CD4-positive, alpha-beta T cell treated with Interleukin-2 at 100 ng/mL for 4 hours (primary cell): ENCODE results near the gene FBXL16.

Experiments used
- DNase-seq: peaks from one replicate; pipeline ENCODE4 v3.0.0-alpha.2; 2020; ENCODE audit warnings: low spot score

FBXL16 gene

GRCh38 chr16:734981-735881 is 29.6 kb upstream of the FBXL16 start:
- DNase-seq = no peak

DNA sequence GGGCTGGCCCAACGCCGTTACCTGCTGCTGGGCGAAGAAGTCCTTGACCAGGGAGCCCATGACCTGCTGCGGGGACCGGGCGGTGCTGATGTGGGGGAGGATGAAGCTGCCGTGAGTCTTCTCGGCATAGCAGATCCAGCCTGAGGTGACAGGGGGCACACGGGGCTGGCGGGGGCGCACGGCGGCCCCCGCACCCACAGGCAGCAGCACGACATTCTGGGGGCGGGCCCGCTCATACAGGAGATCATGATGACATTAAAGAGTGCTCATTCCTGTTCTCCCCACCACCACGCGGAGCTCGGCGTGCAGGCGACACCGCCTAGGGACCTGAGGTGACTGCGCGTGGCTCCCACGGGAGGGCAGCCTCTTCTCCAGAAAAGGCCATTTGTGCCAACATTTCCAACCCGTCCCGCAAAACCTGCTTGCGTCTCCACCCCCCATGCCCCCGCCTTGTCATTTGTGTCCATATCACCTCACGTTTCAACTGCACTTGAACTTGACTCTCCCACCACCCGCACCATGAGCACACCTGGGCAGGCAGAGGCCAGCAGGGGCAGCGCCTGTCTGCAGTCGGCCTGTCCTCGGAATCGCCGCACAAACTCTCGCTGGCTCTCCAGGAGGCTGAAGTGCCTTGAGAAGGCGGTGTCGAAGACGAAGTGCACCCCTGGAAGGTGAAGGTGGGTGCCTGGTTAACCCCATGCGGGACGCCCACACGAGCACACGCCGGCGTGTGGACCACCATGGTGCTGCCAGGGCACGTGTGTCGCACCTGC is 28.8 kb upstream of the FBXL16 start:
- DNase-seq = no peak

DNA sequence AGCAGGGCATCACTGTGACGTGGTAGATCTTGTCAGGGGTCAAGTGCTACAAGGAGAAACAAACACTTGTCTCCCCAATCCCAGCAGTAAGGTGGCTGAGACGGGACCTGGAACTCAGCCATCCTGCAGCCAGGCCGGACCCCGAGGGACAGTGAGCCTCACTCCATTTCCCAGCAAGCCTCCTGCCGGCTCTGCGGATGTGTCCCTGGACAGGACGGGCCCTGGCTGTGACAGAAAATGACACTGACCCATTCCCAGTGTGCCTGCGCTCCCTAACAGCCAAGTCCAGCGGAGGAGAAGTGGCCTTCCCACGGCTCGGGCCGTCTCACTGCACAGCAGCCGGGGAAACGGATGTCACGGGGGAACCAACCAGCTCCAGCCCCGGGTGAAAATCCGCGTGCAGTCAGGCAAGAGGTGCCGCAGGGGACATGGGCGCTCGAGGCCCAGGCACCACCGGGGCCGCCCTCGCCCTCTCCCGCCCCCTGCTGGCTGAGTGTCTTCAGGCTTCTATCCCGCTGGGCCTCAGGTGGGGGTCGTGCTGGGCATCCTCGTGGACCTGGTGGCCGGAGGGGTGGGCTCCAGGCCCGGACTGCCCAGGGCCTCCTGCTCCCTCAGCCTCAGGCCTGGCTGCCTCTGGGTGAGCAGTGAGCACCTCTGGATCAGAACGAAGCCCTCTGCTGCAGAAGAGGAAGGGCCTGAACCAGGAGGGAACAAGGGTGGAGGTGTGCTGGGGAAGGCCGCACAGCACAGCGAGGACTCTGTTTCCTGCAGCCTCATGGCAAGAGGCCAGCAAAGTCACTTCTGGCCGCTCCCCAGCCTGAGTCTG is 28.0 kb upstream of the FBXL16 start:
- no peak for DNase-seq

GRCh38 chr16:732936-733335 is 27.3 kb upstream of the FBXL16 start:
- no peak for DNase-seq

DNA sequence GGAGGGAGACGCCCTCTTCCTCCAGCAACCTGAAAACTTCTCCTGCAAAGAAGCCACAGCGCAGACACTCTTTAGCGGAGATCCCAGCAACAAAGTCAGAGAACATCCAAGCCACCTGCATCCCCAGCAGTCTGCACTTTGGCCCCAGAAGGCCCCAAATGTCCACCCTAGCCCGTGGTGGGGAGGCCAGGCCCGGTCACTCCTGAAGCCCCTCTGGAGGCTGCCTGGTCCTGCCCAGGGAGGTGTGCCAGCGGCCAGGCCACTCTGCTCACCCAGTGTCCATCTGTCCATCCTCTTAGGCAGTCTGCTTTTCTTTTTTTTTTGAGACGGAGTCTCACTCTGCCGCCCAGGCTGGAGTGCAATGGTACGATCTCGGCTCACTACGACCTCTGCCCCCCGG is 26.7 kb upstream of the FBXL16 start:
- no peak for DNase-seq

DNA sequence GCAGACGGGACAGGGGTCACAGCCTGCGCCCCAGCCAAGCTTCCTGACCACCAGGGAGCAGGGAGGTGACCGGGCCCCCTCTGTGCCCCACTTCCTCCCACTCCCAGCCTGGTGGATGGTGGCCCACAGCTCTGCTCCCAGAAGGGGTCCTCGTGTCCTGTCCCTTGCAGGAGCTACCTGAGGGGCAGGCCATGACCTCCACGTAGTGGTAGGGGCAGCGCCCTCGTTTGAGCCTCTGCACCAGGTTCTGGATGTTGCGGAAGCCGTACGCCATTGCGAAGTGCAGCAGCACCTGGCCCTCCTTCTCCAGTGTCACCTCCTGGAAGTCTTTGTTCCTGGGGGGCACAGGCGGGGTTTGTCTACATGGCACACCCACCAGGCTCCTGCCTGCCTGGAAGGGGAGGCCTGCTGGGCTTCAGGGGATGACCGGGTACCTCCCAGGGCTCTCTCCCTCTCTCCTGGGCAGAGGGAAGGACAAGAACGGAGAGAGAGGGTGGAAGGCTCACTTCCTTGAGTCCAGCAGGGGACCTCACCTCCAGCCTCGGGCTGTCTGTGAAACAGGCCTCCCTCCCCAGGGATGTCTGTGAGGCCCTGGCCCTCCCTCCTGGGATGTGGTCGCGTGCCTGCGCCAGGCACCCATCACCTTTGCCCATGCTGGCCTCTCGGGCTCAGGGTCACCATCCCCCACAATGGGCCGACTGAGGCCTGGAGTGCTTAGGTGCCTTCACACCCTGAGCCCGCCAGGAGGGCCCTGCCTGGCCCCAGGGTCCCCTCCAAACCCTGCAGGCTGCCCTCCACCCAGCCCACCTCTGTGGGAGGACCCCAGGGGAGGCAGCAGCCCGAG is 25.3 kb upstream of the FBXL16 start:
- DNase-seq = no peak

DNA sequence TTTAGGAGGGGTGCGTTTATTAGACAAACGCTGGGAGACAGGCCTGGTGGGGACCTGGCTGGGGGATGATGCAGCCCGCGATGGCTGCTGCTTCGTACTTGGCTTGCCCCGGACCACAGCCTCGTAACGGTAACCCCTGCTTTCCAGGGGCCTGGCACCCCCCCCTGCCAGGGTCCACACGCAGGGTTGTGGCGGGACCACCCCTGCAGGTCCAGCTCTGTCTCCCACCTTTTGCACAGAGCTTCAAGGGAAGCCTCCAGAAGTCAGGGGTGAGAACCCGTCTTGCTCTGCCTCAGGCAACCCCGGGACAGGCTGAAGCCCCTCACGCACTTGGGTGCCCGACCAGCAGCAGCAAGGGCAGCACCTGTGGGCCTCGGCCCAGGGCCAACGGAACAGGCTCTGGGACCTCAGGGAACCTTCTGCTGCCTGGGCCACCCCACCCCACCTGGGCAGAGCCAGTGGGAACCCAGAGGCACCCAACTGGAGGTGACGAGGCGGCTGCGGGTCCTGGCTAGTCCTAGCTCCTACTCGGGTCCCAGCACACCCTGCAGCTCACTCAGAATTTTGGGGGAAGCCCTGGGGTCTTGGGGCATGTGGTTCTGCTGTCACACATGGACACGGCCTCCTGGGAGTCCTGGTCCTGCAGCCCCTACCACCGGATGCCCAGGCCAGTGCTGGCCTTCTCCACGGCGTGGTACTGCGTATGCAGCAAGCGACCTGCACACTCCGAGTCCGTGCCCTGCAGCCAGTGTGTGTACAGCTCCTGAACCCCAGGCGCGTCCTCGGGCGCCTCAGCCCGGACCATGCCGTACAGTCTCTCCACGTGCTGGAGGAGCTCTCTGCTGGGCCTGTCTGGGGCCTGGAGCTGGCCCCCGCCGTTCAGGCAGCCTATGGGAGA is 24.4 kb upstream of the FBXL16 start:
- DNase-seq = no peak

DNA sequence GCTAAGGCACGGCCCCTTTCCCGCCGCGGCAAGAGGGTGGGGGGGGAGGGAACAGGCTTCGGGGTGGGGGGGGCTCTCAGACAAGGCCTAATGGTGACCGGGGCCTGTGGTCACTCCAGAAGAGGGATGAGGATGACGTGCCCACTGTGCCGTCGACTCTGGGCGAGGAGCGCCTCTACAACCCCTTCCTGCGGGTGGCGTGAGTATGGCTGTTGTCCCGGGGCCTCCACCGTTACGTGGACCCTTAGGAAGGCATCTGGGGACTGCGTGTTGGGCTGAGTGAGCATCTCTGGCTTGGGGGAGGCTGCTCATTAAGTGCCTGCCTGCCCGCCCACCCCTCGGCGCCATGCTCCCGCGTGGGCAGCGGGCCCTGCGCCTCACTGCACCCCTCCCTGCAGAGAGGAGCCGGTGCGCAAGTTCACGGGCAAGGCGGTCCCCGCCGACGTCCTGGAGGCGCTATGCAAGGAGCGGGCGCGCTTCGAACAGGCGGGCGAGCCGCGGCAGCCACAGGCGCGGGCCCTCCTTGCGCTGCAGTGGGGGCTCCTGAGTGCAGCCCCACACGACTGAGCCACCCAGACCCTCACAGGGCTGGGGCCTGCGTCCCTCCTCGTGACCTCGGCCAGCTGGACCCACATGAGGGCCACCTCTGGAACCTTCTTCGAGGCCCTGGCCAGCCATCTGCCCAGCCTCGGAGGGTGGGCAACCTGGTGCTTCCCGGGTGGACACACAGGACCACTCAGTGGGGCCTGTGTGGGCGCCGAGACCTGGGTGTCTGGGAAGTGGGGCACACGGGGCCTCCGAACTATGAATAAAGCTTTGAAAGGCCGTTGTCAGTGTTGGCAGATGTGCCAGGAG is 23.5 kb upstream of the FBXL16 start:
- DNase-seq = no peak

DNA sequence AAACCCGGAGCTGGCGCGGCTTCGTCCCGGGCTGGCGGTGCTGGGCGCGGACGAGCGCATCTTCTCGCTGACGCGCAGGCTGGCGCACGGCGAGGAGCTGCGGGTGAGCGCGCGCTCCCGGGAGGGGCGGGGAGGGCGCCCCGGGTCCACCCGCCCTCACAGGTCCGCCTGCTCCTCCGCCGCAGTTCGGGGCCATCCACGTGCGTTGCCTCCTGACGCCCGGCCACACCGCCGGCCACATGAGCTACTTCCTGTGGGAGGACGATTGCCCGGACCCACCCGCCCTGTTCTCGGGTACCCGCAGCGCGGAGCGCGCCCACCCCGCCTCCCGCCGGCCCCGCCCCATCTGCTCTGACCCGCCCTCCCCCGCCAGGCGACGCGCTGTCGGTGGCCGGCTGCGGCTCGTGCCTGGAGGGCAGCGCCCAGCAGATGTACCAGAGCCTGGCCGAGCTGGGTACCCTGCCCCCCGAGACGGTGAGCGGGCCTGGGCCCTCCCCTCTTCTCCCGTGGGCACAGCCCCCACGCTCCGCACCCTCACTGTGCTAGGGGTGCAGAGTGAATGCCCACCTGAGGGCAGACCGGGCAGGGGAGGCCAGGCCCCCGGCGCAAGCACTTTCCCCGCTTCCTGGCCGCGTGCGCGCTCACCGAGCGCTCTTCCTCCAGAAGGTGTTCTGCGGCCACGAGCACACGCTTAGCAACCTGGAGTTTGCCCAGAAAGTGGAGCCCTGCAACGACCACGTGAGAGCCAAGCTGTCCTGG is 22.7 kb upstream of the FBXL16 start:
- DNase-seq = peak; percentile 57

DNA sequence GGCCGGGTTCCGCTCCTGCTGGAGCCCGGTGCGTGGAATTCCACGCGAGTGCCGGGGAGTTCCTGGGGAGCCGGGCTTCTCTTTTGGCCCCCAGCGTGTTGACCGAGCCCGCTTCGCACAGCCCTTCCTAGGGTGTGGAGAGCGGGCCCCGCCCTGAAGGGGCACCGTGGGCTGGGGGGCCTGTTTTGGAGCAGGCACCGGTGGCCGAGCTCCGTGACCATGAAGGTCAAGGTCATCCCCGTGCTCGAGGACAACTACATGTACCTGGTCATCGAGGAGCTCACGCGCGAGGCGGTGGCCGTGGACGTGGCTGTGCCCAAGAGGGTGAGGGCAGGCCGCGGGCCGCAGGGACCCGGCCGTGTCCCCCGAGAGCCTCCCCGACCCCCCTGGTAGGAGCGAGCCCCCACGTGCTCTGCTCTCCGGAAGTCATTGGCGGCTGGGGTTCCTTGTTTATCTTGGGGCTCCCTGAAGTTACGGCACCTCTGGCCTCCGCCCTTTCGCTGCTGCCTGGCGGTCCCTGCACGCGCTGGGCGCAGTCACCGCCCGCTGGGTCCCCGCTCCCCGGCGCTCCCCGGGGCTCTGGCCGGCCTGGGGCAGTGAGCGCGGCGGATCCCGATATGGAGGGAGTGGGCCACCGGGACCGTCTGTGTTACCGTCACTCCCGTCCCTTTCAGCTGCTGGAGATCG is 21.8 kb upstream of the FBXL16 start:
- DNase-seq = no peak

GRCh38 chr16:726438-727290 is 21.1 kb upstream of the FBXL16 start, which contains the start of the genes CCDC78 and HAGHL:
CCDC78 (minus strand) TSS chr16:726443; CDS start chr16:726367, 76 bp downstream.
HAGHL (plus strand) TSS chr16:727106; CDS start chr16:727510, 404 bp downstream.
- peak; percentile 62 for DNase-seq

GRCh38 chr16:726188-726437 is 20.5 kb upstream of the FBXL16 start:
- no peak for DNase-seq

GRCh38 chr16:725463-726187 is 20.0 kb upstream of the FBXL16 start:
- no peak for DNase-seq

DNA sequence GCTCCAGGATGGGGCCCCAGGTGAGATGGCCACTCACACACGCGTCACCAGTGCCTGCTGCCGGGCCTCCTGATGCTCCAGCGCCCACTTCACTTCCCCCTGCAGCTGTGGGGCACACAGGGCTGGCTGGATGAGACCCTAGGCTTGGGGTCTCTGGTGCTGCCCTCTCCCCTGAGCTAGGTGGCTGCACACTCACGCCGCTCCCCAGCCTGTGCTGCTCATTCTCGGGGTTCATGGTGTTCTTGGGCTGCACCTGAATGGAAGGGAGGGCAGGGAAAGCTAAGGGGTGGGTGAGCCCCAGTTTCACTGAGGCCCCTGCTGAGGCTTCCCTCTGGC is 19.4 kb upstream of the FBXL16 start:
- no peak for DNase-seq

DNA sequence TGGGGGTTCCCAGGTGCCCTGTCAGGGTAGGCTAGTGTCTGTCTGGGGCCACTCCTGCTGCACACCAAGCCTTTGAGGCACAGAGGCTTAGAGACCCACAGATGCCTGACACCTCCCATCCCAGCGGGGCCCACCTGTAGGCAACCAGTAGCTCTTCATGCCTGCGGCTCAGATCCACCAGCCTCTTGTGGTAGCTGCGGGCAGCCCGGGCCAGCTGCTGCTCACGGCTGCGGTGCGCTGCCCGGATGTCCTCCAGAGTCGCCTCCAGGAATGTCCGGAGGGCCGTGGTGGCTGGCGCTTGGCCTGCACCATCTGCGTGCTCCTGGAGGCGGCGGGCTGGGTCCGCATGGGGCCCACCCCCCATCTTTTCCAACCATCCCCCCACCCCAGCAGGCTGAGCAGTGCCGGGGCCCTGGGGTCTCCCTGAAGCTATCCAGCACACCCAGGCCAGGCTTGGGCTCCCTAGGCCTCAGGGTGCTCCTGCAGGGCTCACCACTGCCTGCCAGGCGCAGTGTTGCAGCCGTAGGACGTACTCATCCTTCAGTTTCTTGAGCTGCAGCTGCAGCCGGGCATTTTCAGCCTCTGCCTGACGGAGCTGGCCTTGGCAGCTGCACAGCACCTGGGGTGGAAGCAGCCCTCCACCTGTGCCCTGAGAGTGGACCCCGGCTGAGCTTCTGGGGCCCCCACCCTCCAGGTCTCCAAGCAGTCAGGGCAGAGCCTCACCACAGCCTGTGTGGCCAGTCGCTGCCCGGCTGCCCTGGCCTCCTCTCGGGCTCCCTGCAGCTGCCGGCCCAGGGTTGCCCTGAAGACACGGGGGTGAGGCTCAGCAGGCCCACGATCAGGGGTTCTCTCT is 18.8 kb upstream of the FBXL16 start:
- no peak for DNase-seq

DNA sequence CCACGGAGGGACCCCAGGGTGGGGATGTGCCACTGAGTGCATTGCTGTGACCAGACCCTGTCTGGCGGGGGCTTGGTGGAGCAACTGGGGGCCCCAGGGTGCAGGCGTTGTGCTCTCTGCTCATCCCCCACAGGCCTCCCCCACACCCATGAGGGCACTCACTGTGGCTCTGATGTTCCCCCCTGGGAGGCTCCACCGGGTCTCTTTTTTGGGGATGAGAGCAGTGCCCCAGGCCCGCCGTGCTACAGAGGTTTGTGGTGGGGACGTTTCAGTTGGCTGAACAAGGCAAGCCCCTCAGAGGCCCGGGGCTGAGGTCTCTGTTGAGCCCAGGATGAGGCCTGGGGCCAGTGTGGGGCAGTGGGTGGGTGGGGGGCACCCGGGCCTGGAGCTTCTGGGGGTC is 18.1 kb upstream of the FBXL16 start:
- no peak for DNase-seq
